Measurements from ENCODE around the gene SH3RF3.

DNA sequence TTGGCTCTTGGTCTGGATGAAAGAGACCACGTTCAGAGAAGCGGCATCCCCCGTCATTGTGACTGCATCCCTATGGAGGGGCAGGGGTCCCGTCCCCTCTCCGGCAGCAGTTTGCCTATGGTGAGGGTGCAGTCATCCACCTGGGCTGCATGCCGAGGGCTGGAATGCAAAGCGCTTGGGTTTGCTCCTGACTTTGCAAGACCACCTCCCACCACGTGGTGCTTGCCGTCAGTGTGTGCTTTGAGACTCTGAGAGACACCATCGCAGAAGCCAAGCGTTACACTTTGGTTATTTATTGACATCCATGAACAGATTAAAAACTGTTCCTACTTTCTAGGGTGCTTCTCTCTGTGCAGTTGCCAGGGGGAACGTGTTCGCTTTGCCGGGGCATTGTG, 59.5 kb downstream of the SH3RF3 start:
- TF ChIP-seq, protein P1, sequence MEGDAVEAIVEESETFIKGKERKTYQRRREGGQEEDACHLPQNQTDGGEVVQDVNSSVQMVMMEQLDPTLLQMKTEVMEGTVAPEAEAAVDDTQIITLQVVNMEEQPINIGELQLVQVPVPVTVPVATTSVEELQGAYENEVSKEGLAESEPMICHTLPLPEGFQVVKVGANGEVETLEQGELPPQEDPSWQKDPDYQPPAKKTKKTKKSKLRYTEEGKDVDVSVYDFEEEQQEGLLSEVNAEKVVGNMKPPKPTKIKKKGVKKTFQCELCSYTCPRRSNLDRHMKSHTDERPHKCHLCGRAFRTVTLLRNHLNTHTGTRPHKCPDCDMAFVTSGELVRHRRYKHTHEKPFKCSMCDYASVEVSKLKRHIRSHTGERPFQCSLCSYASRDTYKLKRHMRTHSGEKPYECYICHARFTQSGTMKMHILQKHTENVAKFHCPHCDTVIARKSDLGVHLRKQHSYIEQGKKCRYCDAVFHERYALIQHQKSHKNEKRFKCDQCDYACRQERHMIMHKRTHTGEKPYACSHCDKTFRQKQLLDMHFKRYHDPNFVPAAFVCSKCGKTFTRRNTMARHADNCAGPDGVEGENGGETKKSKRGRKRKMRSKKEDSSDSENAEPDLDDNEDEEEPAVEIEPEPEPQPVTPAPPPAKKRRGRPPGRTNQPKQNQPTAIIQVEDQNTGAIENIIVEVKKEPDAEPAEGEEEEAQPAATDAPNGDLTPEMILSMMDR (optimal IDR thresholded peaks at IDR 0.05 in 1 of 3, IDR thresholded peaks at IDR 0.05 in 1 of 3, conservative IDR thresholded peaks at IDR 0.05 in 1 of 3; ENCODE audit: extremely low read depth in 1 of 3, insufficient read depth in 2 of 3, low read length in 3 of 3), result no peak
- no peak for TF ChIP-seq EZH2 (IDR thresholded peaks at IDR 0.05; ENCODE audit: low read length)

All from keratinocyte (primary cell).